Fibroblast of mammary gland (primary cell): ENCODE results near the gene FMC1.
"Not testable (repeated sequence)": the region's sequence is repeated elsewhere in the genome, so short reads cannot be mapped to it uniquely, and the experiment has no call there.

ENCODE experiments used
- DNase-seq: peaks from one replicate; pipeline ENCODE4 v3.0.0-alpha.2; 2010; ENCODE audit warnings: low read depth
- H3K4me3 ChIP-seq: 2 replicates; pipeline ENCODE4 v1.5.1; 2011; ENCODE audit warnings: low read depth, mild to moderate bottlenecking, low read length, moderate library complexity; ENCODE audit not compliant: control insufficient read depth
- TF ChIP-seq, protein P1 (sequence below): conservative IDR thresholded peaks from 2 replicates; pipeline ENCODE4 v1.5.1; 2011; ENCODE audit warnings: low read depth, low read length, inconsistent platforms; ENCODE audit not compliant: control insufficient read depth, insufficient read depth

Gene FMC1

DNA sequence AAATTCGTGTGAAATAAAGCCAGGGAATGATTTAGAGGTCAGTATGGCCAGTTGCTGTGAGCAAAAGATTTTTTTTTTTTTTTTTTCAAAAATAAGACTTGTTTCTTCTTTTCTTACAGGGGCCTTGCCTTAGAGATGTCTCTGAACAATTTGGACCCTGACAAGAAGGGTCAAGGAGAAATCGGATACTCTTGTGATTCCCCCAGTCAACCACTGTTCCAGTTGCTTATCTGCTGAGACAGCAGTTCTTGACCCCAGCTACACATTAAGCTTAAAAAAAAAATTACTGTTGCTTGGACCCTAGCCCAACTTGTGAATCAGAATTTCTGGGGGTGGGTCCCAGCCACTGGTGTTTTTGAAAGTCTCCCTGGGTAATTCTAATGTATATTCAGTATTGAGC lies 12.0 kb upstream of the FMC1 start:
- DNase-seq: peak; percentile 9
- H3K4me3 ChIP-seq: no peak overlapping the region
- TF ChIP-seq, protein P1, sequence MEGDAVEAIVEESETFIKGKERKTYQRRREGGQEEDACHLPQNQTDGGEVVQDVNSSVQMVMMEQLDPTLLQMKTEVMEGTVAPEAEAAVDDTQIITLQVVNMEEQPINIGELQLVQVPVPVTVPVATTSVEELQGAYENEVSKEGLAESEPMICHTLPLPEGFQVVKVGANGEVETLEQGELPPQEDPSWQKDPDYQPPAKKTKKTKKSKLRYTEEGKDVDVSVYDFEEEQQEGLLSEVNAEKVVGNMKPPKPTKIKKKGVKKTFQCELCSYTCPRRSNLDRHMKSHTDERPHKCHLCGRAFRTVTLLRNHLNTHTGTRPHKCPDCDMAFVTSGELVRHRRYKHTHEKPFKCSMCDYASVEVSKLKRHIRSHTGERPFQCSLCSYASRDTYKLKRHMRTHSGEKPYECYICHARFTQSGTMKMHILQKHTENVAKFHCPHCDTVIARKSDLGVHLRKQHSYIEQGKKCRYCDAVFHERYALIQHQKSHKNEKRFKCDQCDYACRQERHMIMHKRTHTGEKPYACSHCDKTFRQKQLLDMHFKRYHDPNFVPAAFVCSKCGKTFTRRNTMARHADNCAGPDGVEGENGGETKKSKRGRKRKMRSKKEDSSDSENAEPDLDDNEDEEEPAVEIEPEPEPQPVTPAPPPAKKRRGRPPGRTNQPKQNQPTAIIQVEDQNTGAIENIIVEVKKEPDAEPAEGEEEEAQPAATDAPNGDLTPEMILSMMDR: no peak

DNA sequence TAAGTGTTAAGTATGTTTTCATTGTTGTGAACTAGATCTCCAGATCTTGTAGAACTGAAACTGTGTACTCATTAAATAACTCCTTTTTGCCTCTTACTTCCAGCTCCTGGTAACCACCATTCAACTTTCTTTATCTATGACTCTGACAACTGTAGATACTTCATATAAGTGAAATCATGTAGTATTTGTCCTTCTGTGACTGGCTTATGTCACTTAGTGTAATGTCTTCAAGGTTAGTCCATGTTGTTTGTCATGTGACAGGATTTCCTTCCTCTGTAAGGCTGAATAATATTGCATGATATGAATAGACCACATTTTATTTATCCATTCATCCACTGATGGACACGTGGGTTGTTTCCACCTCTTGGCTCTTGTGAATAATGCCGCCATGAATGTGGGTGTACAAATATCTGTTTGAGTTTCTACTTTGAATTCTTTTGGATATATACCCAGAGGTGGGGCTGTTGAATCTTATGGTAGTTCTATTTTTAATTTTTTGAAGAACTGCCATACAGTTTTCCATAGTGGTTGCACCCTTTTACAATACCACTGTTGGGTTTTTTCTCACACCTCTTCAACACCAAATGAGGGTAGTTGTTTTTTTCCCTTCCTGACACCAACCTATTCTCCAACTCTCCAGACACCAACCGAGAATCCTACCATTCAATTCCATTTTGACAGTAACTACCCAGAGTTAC lies 10.7 kb upstream of the FMC1 start:
- TF ChIP-seq, protein P1: no peak
- no peak overlapping the region for H3K4me3 ChIP-seq
- no peak for DNase-seq

DNA sequence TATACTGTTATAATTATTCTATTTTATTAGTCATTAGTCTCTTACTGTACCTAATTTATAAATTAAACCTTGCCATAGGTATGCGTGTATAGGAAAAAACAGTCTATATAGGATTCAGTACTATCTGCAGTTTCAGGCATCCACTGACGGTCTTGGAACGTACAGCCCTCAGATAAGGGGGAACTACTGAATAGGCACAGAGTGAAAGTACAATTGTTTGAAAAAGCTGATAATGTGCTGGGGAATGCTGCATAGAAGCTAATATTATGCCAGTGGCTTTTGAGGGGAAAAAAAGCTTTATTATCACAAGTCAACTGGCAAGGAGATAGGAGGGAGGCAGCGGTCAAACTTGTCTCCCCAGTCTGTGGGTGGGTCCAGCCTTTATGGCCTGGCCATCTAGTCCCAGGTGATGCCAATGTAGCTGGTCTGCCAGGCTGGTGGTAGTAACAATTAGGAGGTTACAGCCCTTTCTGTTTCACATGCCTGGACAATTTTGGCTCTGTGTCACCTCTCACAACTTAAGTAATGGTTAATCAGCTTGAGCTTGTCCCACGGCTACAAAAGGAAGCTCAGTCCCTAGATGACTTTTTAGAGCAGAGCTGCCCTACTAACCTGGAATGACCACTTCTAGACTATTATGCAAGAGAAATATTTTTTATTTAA lies 8.3 kb upstream of the FMC1 start:
- DNase-seq: no peak
- no peak overlapping the region for H3K4me3 ChIP-seq
- TF ChIP-seq, protein P1: no peak

DNA sequence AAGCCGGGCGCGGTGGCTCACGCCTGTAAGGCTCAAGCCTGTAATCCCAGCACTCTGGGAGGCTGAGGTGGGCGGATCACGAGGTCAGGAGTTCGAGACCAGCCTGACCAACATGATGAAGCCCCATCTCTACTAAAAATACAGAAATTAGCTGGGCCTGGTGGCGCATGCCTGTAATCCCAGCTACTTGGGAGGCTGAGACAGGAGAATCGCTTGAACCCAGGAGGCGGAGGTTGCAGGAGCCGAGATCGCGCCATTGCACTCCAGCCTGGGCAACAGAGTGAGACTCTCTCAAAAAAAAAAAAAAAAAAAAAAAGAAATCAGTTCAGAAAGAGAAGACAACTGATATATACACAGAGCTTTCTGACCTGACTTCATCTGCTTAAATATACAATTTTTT lies 7.7 kb upstream of the FMC1 start:
- not testable (repeated sequence) for H3K4me3 ChIP-seq, DNase-seq

DNA sequence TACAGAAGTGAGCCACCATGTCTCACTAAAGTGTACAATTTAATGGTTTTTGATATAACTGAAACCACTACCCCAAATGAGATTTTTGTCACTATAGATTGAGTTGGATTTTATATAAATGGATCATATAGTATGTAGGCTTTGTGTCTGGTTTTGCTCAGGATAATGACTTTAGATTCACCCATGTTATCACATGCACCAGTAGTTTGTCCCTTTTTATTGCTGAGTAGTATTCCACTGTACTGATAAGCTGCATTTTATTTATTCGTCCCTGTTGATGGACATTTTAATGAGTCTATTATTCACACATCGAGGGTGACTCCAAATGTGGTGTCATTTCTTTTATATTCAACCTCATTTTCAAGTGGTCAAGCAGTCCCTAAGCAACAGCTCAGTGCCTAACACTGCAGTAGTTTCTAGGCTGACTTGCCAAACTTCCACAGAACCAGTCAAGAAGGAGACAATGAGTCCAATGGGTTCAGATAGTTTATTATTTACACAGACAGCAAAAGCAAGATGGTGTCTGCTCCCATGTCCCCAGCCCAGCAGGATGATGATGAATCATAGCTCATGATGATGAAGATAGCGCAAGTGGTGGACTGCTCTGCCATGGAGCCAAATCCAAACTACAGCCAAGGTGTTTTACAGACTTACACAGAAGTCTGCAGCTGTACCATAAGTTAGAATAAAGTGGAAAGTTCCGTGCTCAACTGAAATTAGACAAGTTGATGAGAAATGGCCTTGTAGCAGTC lies 6.6 kb upstream of the FMC1 start:
- H3K4me3 ChIP-seq: no peak overlapping the region
- TF ChIP-seq, protein P1: no peak
- DNase-seq: no peak

DNA sequence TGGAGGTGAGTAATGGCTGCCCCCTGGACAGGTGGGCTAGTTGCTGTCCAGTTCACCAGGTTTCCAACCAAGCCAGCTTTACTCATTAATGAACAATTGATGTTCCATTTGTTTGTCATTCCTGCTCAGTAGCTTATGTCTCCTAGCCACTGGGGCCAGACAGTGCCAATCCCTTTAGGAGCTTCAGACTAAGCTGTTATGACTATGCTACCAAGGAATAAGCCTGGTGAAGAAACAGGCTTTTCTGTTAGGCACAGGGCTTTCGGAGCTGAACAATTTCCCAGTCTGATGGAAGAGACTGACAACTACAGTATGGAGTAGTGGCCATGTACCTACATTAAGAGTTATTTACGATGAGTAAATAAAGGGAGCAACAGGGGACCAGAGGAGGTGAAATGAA lies 2.1 kb upstream of the FMC1 start:
- TF ChIP-seq, protein P1: no peak
- no peak overlapping the region for H3K4me3 ChIP-seq
- DNase-seq: no peak

DNA sequence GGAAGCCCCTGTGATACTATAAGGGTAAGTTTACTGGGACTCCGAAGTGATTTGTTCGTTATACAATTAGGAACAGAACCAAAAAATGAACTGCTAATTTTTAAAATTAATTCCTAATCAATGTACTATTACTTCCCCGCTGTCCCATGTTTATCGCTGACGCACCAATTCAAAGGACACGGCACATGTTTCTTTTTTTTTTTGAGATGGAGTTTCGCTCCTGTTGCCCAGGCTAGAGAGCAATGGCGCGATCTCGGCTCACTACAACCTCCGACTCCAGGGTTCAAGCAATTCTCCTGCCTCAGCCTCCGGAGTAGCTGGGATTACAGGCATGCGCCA lies 1.5 kb upstream of the FMC1 start:
- DNase-seq: no peak
- TF ChIP-seq, protein P1: no peak
- H3K4me3 ChIP-seq: peak overlapping the region; percentile 94
